GM12874 (cell line): ENCODE measurements around the gene TAF5L.

ENCODE experiments used
- TF ChIP-seq, protein P1 (sequence below): IDR thresholded peaks from 2 replicates; pipeline ENCODE4 v1.5.1; 2011; ENCODE audit warnings: low read depth, mild to moderate bottlenecking, control low read depth, low read length, moderate library complexity; ENCODE audit not compliant: insufficient read depth

TAF5L gene

DNA sequence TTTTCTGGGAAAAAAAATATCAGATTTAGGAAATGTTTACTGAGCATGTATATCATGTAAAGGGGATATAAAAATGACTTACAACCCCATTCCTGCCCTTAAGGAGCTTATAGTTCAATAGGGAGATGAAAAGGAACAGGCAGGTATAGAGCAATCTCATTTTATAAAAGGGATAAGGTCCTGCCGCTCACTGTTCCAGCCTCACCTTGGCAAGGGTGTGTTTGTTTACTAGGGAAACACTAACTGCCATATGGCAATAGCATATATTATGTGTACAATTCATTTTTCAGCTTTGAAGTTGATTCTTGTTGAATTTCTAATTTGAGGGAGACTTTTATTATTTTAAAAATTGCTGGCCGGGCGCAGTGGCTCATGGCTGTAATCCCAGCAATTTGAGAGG lies 25.6 kb upstream of the TAF5L start:
- TF ChIP-seq, protein P1, sequence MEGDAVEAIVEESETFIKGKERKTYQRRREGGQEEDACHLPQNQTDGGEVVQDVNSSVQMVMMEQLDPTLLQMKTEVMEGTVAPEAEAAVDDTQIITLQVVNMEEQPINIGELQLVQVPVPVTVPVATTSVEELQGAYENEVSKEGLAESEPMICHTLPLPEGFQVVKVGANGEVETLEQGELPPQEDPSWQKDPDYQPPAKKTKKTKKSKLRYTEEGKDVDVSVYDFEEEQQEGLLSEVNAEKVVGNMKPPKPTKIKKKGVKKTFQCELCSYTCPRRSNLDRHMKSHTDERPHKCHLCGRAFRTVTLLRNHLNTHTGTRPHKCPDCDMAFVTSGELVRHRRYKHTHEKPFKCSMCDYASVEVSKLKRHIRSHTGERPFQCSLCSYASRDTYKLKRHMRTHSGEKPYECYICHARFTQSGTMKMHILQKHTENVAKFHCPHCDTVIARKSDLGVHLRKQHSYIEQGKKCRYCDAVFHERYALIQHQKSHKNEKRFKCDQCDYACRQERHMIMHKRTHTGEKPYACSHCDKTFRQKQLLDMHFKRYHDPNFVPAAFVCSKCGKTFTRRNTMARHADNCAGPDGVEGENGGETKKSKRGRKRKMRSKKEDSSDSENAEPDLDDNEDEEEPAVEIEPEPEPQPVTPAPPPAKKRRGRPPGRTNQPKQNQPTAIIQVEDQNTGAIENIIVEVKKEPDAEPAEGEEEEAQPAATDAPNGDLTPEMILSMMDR: no peak

DNA sequence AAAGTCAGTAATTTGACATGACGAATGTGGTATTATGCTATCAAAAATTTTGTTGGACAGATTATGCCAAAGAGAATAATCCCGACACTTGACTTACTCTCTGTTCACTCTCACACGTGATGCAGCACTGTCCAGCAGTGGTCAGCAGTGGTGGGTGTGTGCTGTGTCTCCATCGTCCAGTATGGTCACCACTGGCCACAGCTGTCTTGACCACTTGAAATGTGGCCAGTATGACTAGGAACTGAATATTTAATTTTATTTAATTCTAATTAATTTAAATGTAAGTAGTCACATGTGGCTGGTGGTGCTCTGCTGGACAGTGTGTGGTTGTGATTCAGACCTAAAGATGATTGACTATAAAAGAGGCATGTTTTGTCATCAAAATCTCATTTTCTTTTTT lies 24.1 kb upstream of the TAF5L start:
- TF ChIP-seq, protein P1: no peak

DNA sequence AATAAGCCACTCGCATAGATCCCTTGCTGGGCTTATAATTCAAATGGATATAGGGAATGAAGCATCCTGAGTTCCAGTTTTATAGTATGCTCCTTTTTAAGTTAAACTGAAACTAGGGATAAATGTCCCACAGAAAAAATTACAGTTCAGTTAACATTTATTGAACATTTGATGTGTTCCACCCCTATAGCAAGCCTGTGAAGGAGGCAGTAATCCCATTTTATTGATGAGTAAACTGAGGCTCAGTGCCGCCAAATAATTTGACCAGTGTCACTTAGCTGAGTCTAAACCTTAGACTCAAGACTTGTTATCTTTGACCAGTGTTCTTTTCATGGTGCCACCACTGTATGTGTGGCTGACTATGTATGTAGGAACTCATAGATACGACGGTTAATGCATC lies 22.5 kb upstream of the TAF5L start:
- TF ChIP-seq, protein P1: no peak

DNA sequence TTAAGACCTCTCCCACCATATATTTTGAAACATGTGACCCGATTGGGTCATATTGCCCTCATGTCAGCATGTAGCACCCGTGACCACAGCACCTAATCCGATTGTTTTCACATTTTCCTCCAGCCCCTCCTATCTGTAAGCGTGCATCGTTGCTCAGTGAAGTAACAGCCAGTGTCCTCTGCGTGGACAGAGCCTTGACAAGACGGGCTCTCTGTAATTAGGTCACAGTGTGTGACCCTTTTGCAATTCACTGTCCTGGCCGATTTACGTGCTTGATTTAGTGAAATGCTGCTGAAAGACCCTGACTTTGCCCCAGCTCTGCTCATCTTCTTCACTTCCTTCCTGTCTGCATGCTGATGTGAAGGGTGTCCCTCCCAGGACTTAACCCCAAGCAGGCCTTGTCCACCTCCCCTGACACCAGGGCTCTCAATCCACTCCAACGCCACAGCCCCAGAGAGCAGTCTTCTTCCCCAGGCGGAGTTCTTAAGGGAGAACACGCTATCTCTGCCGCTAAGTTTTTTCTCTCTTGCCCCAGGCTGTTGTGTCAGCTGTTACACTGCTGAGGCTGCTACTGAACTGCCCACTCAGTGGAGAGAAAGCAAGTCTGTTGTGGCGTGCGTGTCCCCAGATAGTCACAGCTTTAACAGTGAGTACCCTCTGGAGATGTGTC lies 19.5 kb upstream of the TAF5L start:
- TF ChIP-seq, protein P1: no peak

DNA sequence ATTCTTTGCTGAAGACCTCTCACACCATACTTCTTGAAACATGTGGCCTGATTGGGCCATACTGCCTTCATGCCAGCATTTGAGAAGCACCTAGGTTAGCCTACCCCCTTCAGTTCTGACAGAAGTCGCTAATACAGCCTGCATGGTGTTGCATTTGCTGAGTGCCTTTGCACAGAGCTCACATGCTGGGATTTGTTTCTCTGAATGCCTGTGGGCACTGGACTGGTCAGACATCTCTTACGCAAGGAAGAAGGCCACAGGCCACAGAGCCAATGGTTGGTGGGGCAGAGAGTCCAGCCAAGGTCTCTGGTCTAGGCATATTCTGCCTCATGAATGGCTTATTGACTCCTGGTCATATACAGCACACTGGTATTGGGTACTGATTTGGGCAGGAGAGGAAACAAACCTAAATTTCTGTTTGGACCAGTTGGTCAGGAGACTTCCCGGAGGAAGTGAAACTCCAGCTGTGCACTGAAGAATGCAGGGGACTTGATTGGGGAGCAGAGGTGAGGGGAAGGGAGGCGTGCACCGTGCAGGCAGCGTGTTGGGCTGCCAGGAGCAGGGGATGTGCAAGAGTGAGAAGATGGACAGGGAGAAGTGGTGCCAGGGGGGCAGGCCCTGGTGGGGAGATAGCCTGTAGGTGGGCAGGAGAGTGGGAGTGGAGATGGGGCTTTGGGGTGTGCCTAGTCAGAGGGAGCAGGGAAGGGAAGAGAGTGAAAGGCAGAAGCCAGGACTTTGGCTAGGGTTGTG lies 18.2 kb upstream of the TAF5L start:
- TF ChIP-seq, protein P1: no peak

DNA sequence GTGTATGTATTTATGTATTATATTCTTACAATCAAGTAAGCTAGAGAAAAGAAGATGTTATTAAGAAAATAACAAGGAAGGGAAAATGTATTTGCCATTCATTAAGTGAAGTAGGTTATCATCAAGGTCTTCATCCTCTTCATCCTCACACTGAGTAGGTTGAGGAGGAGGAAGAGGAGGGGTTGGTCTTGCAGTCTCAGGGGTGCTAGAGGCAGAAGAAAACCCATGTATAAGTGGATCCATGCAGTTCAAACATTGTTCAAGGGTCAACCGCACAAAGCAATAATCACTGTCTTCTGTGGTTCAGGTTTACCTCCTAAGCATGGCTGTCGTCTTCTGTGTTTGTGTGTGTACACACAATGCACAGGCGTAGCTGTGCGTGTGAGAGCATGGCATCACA lies 17.0 kb upstream of the TAF5L start:
- TF ChIP-seq, protein P1: no peak

DNA sequence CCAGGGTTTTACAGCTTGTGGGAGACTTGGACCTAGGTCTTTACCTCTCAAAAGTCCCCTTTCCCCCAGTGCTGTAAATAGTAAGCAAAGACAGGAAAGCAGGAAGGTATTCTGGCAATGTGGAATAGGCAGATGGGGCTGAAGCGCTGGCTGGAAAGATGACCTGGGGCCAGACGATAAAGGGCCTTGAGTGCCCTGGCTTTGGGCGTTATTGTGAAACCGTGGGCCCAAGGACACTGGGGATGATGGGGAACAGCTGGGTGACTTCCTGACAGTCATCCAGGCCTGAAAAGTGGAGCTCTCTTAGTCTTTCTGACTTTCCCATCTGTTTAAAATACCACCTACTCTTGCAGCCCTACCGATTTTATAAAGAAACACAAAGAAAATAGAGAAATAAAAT lies 16.5 kb upstream of the TAF5L start:
- TF ChIP-seq, protein P1: no peak
